ENCODE results near the gene CADM2.
"Not testable (repeated sequence)": the region's sequence is repeated elsewhere in the genome, so short reads cannot be mapped to it uniquely, and the experiment has no call there.

CADM2 gene

GRCh38 chr3:85708325-85708724, 749.5 kb downstream of the CADM2 start:
- DNase-seq: not testable (repeated sequence)

- no peak for DNase-seq
These were observed 750.6 kb downstream of the CADM2 start for GRCh38 chr3:85709346-85709892.

- DNase-seq: no peak
These were observed 751.7 kb downstream of the CADM2 start for GRCh38 chr3:85710490-85710889.

GRCh38 chr3:85721409-85722145, 762.8 kb downstream of the CADM2 start:
- DNase-seq: no peak

- DNase-seq: no peak
These were observed 767.0 kb downstream of the CADM2 start for GRCh38 chr3:85725809-85726208.

GRCh38 chr3:85726241-85726640, 767.5 kb downstream of the CADM2 start:
- DNase-seq: no peak

GRCh38 chr3:85737846-85738245, 779.1 kb downstream of the CADM2 start:
- no peak for DNase-seq

- no peak for DNase-seq
These were observed 781.8 kb downstream of the CADM2 start for GRCh38 chr3:85740561-85740960.

- no peak for DNase-seq
These were observed 799.7 kb downstream of the CADM2 start for GRCh38 chr3:85758442-85758841.

- no peak for DNase-seq
These were observed 801.6 kb downstream of the CADM2 start for GRCh38 chr3:85760342-85760741.

GRCh38 chr3:85780806-85781205, 822.0 kb downstream of the CADM2 start:
- no peak for DNase-seq

GRCh38 chr3:85781806-85782205, 823.0 kb downstream of the CADM2 start:
- no peak for DNase-seq

GRCh38 chr3:85783291-85783690, 824.5 kb downstream of the CADM2 start:
- peak; percentile 83 for DNase-seq

GRCh38 chr3:85785766-85786165, 827.0 kb downstream of the CADM2 start:
- DNase-seq: no peak

- DNase-seq: no peak
These were observed 831.7 kb downstream of the CADM2 start for GRCh38 chr3:85790445-85791030.

GRCh38 chr3:85796140-85796539, 837.4 kb downstream of the CADM2 start:
- DNase-seq: no peak

- DNase-seq: no peak
These were observed 841.9 kb downstream of the CADM2 start for GRCh38 chr3:85800676-85801075.

- peak; percentile 55 for DNase-seq
These were observed 843.2 kb downstream of the CADM2 start for GRCh38 chr3:85801955-85802354.

GRCh38 chr3:85808755-85809154, 850.0 kb downstream of the CADM2 start:
- DNase-seq: no peak

- peak; percentile 53 for DNase-seq
These were observed 862.5 kb downstream of the CADM2 start for GRCh38 chr3:85821130-85821756.

GRCh38 chr3:85835857-85836440, 877.2 kb downstream of the CADM2 start:
- no peak for DNase-seq

GRCh38 chr3:85837402-85837801, 878.6 kb downstream of the CADM2 start:
- DNase-seq: no peak

- DNase-seq: no peak
These were observed 880.1 kb downstream of the CADM2 start for GRCh38 chr3:85838921-85839320.

- DNase-seq: no peak
These were observed 883.3 kb downstream of the CADM2 start for GRCh38 chr3:85842081-85842480.
